Measurements from ENCODE around the gene NR2E3. TPM values are rescaled to one million over a fixed set of nuclear protein-coding genes. Genes with fewer than 3 reads are reported as not detected.

The NR2E3 gene
- total and polyA plus RNA-seq, 2 of the 13 experiments (the other 11 are each of a cell fraction or from before 2014, with no cell fraction given): not detected

GRCh38 chr15:71807691-71808091 lies 2.7 kb upstream of the NR2E3 start:
- H3K27ac ChIP-seq (ENCODE audit: extremely low read length, insufficient read depth, low read length): no peak overlapping the region
- no peak for DNase-seq (ENCODE audit: low spot score)
- no peak overlapping the region for H3K4me2 ChIP-seq (ENCODE audit: low read depth, low read length)
- H3K9me3 ChIP-seq (ENCODE audit: low read length): no peaks in the 10 kb centered on the region
- no peak for TF ChIP-seq ZFP36L1 (CRISPR knock-in tag; IDR thresholded peaks at IDR 0.05)
- TF ChIP-seq ZNF768 (CRISPR knock-in tag; IDR thresholded peaks at IDR 0.05): peak; percentile 54
- intact Hi-C loops (cut with micrococcal nuclease; ENCODE audit: unreplicated experiment): no loop called here
- no TSS peak for BruUV-seq (replicated peaks)
- ChIA-PET CTCF (ENCODE audit: low intra/inter-chr PET ratio, low total read pairs) (no interaction called here), POLR2A (no interaction called here)
- no peaks in the 10 kb centered on the region for H3K36me3 ChIP-seq (replicated peaks in 1 of 2; ENCODE audit: control insufficient read depth in 1 of 2, insufficient read depth in 2 of 2, low read length in 2 of 2)
- in situ Hi-C loops (cut with HindIII; ENCODE audit: extremely low pct_ligation_motif_present, low pct_unique_long_range_greater_than_20kb): loop anchor here (10.0 kb wide), 1 partner anchor 693 kb away; the partner anchor contains the start of gene THSD4
- no peak for ATAC-seq
- 32% methylated on average over 4 of the region's 4 CpGs for WGBS (ENCODE audit: low lambda C conversion rate)
- H3K9ac ChIP-seq (ENCODE audit: insufficient read depth, low read depth, low read length): no peak overlapping the region
- FAIRE-seq: no peak
- H3K4me1 ChIP-seq (ENCODE audit: insufficient read depth, low read length): no peaks in the 10 kb centered on the region
- no peaks in the 10 kb centered on the region for H4K20me1 ChIP-seq (ENCODE audit: insufficient read depth, low read length)
- H3K79me2 ChIP-seq (ENCODE audit: insufficient read depth, low read length): no peaks in the 10 kb centered on the region
- no peak overlapping the region for H3K4me3 ChIP-seq (replicated peaks in 1 of 3; ENCODE audit: insufficient read depth in 1 of 3, low read depth in 2 of 3, low read length in 3 of 3)
- H3K27me3 ChIP-seq (ENCODE audit: control insufficient read depth in 1 of 2, insufficient read depth in 2 of 2, low read length in 2 of 2): peaks cover 15 to 39% of the 10 kb centered on the region in 2 experiments; a peak in 4 of 5 replicates
- H2AFZ ChIP-seq (ENCODE audit: low read length): no peak overlapping the region

DNA sequence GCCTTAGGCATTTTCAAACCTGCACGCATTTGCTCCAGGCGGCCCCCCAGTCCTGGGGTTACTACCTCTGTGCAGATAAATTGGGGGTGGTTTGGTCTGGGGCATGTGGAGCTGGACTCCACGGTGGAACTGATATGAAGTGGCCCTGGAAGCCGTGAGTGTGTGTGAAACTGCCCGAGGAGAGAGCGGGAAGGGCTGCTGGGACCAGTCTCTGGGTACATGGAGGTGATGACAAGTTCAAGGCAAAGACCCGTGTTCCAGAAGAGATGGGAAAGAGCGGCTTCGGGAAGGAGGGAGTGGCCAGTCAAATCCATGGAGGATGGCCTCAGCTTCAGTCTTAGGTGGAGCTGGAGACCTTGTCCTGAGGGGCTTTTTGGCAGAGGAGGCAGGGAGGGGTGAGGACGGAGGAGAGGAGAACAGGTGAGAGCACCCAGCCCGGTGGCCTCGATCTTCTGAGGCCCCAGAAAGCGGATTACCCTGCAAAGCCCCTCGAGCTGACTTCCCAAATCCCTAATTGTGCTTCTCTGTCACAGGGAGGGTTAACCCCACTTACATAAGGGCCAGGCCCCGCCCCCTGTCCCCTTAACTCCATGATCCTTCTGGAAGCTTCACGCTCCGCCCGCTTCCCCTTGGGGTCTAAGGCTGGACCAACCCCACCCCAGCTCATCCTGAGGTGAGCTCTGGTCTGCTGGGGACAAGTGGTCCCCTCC lies 1.9 kb upstream of the NR2E3 start:
- no peak overlapping the region for H3K4me3 ChIP-seq (replicated peaks in 1 of 3; ENCODE audit: insufficient read depth in 1 of 3, low read depth in 2 of 3, low read length in 3 of 3)
- no peak overlapping the region for H3K9ac ChIP-seq (ENCODE audit: insufficient read depth, low read depth, low read length)
- no peak for FAIRE-seq
- CTCF ChIA-PET (ENCODE audit: low intra/inter-chr PET ratio, low total read pairs): no interaction called here
- POLR2A ChIA-PET: no interaction called here
- H3K4me1 ChIP-seq (ENCODE audit: insufficient read depth, low read length): no peaks in the 10 kb centered on the region
- no peak for ATAC-seq
- H3K27ac ChIP-seq (ENCODE audit: extremely low read length, insufficient read depth, low read length): no peak overlapping the region
- BruUV-seq (replicated peaks): no TSS peak
- H3K79me2 ChIP-seq (ENCODE audit: insufficient read depth, low read length): no peaks in the 10 kb centered on the region
- in situ Hi-C loops (cut with HindIII; ENCODE audit: extremely low pct_ligation_motif_present, low pct_unique_long_range_greater_than_20kb) (loop anchor here (10.0 kb wide), 1 partner anchor 694 kb away; the partner anchor contains the start of gene THSD4), intact Hi-C loops (cut with micrococcal nuclease; ENCODE audit: unreplicated experiment) (no loop called here)
- H4K20me1 ChIP-seq (ENCODE audit: insufficient read depth, low read length): no peaks in the 10 kb centered on the region
- WGBS (ENCODE audit: low lambda C conversion rate): 40% methylated on average over 15 of the region's 18 CpGs
- H3K27me3 ChIP-seq (ENCODE audit: control insufficient read depth in 1 of 2, insufficient read depth in 2 of 2, low read length in 2 of 2): peaks cover 17 to 39% of the 10 kb centered on the region in 2 experiments; a peak in 4 of 5 replicates
- no peak overlapping the region for H3K4me2 ChIP-seq (ENCODE audit: low read depth, low read length)
- no peaks in the 10 kb centered on the region for H3K36me3 ChIP-seq (replicated peaks in 1 of 2; ENCODE audit: control insufficient read depth in 1 of 2, insufficient read depth in 2 of 2, low read length in 2 of 2)
- no peak overlapping the region for H2AFZ ChIP-seq (ENCODE audit: low read length)
- no peak for TF ChIP-seq KLF13 (CRISPR knock-in tag; IDR thresholded peaks at IDR 0.05)
- TF ChIP-seq, protein P1, sequence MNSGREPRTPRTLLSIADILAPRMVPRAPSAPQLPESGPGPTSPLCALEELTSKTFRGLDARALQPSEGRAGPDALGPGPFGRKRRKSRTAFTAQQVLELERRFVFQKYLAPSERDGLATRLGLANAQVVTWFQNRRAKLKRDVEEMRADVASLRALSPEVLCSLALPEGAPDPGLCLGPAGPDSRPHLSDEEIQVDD (CRISPR knock-in tag; IDR thresholded peaks at IDR 0.05; ENCODE audit: borderline replicate concordance): no peak
- no peaks in the 10 kb centered on the region for H3K9me3 ChIP-seq (ENCODE audit: low read length)
- no peak for DNase-seq (ENCODE audit: low spot score)

All from HepG2 (cell line).